HepG2 (cell line): Measurements from ENCODE around the gene HES1. TPM values are rescaled to one million over a fixed set of nuclear protein-coding genes. Genes with fewer than 3 reads are reported as not detected.

ENCODE experiments used
- FOXC1 ChIP-seq: sonication (generic); formaldehyde crosslinking; IDR thresholded peaks from 2 replicates; pipeline ENCODE4 v1.8.0; 2022; ENCODE audit warnings: mild to moderate bottlenecking, missing genetic modification reagents, borderline replicate concordance
- FOXP4 ChIP-seq: sonication (generic); formaldehyde crosslinking; IDR thresholded peaks from 2 replicates; pipeline ENCODE4 v1.4.0; 2020; ENCODE audit warnings: missing genetic modification reagents
- HNF4A ChIP-seq: sonication (generic); formaldehyde crosslinking; IDR thresholded peaks from 2 replicates; pipeline ENCODE4 v1.4.0; 2020; ENCODE audit warnings: missing genetic modification reagents
- MTA1 ChIP-seq: sonication (generic); formaldehyde crosslinking; IDR thresholded peaks from 2 replicates; pipeline ENCODE4 v1.4.0; 2020; ENCODE audit warnings: missing genetic modification reagents, mild to moderate bottlenecking, borderline replicate concordance
- MYC ChIP-seq: sonication (generic); formaldehyde crosslinking; IDR thresholded peaks from 2 replicates; pipeline ENCODE4 v1.9.0; 2021; ENCODE audit warnings: missing genetic modification reagents, borderline replicate concordance
- NR2F6 ChIP-seq, 2 experiments: IDR thresholded peaks; 2 replicates each; pipeline ENCODE4 v1.6.1; 2016; ENCODE audit warnings: antibody characterized with exemption in 1 of 2, mild to moderate bottlenecking in 1 of 2
- POLR2AphosphoS5 ChIP-seq: IDR thresholded peaks from 2 replicates; pipeline ENCODE4 v1.6.1; 2012; ENCODE audit warnings: low read depth, low read length
- SALL2 ChIP-seq: sonication (generic); formaldehyde crosslinking; IDR thresholded peaks from 2 replicates; pipeline ENCODE4 v1.8.1; 2023; ENCODE audit warnings: mild to moderate bottlenecking, missing genetic modification reagents, inconsistent platforms
- SAP130 ChIP-seq: IDR thresholded peaks from 2 replicates; pipeline ENCODE4 v1.6.1; 2016; ENCODE audit warnings: low read depth
- SOX6 ChIP-seq, 2 experiments: fragments of 450-650 bp in 1 of 2; sonication (generic) in 1 of 2; formaldehyde crosslinking in 1 of 2; IDR thresholded peaks; 2 replicates each; pipeline versions ENCODE4 v1.4.0 to v1.6.1; 2017 to 2020; ENCODE audit warnings: antibody characterized with exemption in 1 of 2, mild to moderate bottlenecking in 1 of 2, missing genetic modification reagents in 1 of 2
- SPEN ChIP-seq: sonication (generic); formaldehyde crosslinking; IDR thresholded peaks from 2 replicates; pipeline ENCODE4 v1.5.1; 2020; ENCODE audit warnings: low read depth, mild to moderate bottlenecking, missing genetic modification reagents
- XRCC5 ChIP-seq: fragments of 200-400 bp; formaldehyde crosslinking; optimal IDR thresholded peaks from 2 replicates; pipeline ENCODE3; 2017; ENCODE audit warnings: mild to moderate bottlenecking, low read length
- ZMYM3 ChIP-seq: sonication (generic); formaldehyde crosslinking; IDR thresholded peaks from 2 replicates; pipeline ENCODE4 v1.5.1; 2020; ENCODE audit warnings: mild to moderate bottlenecking, missing genetic modification reagents
- ZNF17 ChIP-seq: sonication (generic); formaldehyde crosslinking; IDR thresholded peaks from 2 replicates; pipeline ENCODE4 v1.5.0; 2020; ENCODE audit warnings: mild to moderate bottlenecking, missing genetic modification reagents
- ZNF430 ChIP-seq: sonication (generic); formaldehyde crosslinking; IDR thresholded peaks from 2 replicates; pipeline ENCODE4 v1.9.0; 2021; ENCODE audit warnings: mild to moderate bottlenecking, missing genetic modification reagents
- ZNF431 ChIP-seq: sonication (generic); formaldehyde crosslinking; IDR thresholded peaks from 2 replicates; pipeline ENCODE4 v1.9.0; 2022; ENCODE audit warnings: missing genetic modification reagents, low read depth, mild to moderate bottlenecking, borderline replicate concordance
- ZNF777 ChIP-seq: sonication (generic); formaldehyde crosslinking; IDR thresholded peaks from 2 replicates; pipeline ENCODE4 v1.4.0; 2020; ENCODE audit warnings: missing genetic modification reagents
- ZSCAN31 ChIP-seq: sonication (generic); formaldehyde crosslinking; IDR thresholded peaks from 2 replicates; pipeline ENCODE4 v1.5.0; 2020; ENCODE audit warnings: low read depth, mild to moderate bottlenecking, missing genetic modification reagents
- polyA plus RNA-seq, 8 experiments: library from polyadenylated mRNA; depleted of rRNA in 3 of 8; stranded (reverse) in 7 of 8; unstranded in 1 of 8; fragments of >200 nt; fragmentation: Illumina TruSeq in 4 of 8; extraction: Trizol in 4 of 8; gene quantifications; 2 replicates each; pipeline versions ENCODE4 v1.2.1 to v1.2.3, GENCODE V29; 2011 to 2016; ENCODE audit warnings: low read depth in 4 of 8, missing spikeins in 1 of 8, mixed read lengths in 1 of 8; ENCODE audit not compliant: insufficient read depth in 1 of 8
- total RNA-seq, 5 experiments: library from RNA; depleted of rRNA; stranded (reverse); fragments of >200 nt; fragmentation: Illumina TruSeq; extraction: Trizol; gene quantifications; 2 replicates each; pipeline ENCODE4 v1.2.3, GENCODE V29; 2016; ENCODE audit warnings: low read depth in 1 of 5
- TF ChIP-seq, protein P1 (sequence below): sonication (generic); formaldehyde crosslinking; IDR thresholded peaks from 2 replicates; pipeline ENCODE4 v1.4.0; 2020; ENCODE audit warnings: low read depth, missing genetic modification reagents
- TF ChIP-seq, protein P2 (sequence below): sonication (generic); formaldehyde crosslinking; IDR thresholded peaks from 2 replicates; pipeline ENCODE4 v1.5.0; 2020; ENCODE audit warnings: mild to moderate bottlenecking, missing genetic modification reagents

HES1 gene
- total and polyA plus RNA-seq, 2 of the 13 experiments (the other 11 are each of a cell fraction or from before 2014, with no cell fraction given), result 15.4 to 19.8 TPM

DNA sequence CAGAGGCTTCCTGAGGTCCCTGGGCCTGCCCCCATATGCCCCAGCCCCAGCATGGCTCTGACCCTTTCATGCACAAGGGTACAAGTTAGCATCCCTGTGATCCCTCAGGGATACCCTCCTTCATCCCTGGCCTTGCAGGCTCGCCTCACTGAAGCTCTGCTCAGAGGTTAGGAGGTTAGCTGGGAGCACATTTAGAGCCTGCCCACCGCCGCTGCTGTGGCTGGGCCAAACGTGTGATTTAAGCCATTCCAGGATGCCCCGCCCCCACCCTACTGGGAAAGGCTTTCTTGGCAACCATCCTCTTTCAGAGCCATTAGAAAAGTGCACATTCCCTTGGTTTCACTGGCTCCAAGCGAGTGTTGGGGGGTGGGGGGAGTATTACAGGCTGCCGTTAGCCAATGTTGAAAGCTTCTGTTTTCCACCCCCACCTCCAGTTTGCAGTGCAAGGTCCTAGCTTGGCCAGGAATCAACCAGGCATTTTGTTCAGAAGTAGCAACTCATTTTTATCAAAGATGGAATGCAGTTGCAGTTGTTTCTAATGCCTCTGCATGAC lies 6.3 kb upstream of the HES1 start (continued):
- TF ChIP-seq FOXP4 (CRISPR knock-in tag) (peak; percentile 56), XRCC5 (peak; percentile 13), SPEN (CRISPR knock-in tag) (peak; percentile 41; the same call in 1 of the 2 replicates), ZSCAN31 (CRISPR knock-in tag) (0 out of 2 replicates have a peak, but pooled peaks have one; percentile 61), NR2F6 (IDR thresholded peaks at IDR 0.05) (no peak), NR2F6 (CRISPR knock-in tag; IDR thresholded peaks at IDR 0.05) (peak; percentile 28; the same call in 1 of the 2 replicates), SOX6 (IDR thresholded peaks at IDR 0.05) (no peak), SOX6 (CRISPR knock-in tag; IDR thresholded peaks at IDR 0.05) (peak; percentile 43; the same call in 1 of the 2 replicates), ZNF430 (0 out of 2 replicates have a peak, but pooled peaks have one; percentile 20), FOXC1 (CRISPR knock-in tag) (peak; percentile 31; the same call in 1 of the 2 replicates), ZNF17 (CRISPR knock-in tag) (no peak), SAP130 (CRISPR knock-in tag) (peak; percentile 47; the same call in 1 of the 2 replicates), ZNF431 (CRISPR knock-in tag) (no peak), ZMYM3 (CRISPR knock-in tag) (peak; percentile 23; the same call in 1 of the 2 replicates), MYC (peak; percentile 20; the same call in 1 of the 2 replicates), HNF4A (peak; percentile 52), ZNF777 (CRISPR knock-in tag) (no peak), SALL2 (CRISPR knock-in tag) (0 out of 2 replicates have a peak, but pooled peaks have one; percentile 59), POLR2AphosphoS5 (peak; percentile 46; the same call in 1 of the 2 replicates), MTA1 (CRISPR knock-in tag) (peak; percentile 55; the same call in 1 of the 2 replicates)
- TF ChIP-seq, protein P1, sequence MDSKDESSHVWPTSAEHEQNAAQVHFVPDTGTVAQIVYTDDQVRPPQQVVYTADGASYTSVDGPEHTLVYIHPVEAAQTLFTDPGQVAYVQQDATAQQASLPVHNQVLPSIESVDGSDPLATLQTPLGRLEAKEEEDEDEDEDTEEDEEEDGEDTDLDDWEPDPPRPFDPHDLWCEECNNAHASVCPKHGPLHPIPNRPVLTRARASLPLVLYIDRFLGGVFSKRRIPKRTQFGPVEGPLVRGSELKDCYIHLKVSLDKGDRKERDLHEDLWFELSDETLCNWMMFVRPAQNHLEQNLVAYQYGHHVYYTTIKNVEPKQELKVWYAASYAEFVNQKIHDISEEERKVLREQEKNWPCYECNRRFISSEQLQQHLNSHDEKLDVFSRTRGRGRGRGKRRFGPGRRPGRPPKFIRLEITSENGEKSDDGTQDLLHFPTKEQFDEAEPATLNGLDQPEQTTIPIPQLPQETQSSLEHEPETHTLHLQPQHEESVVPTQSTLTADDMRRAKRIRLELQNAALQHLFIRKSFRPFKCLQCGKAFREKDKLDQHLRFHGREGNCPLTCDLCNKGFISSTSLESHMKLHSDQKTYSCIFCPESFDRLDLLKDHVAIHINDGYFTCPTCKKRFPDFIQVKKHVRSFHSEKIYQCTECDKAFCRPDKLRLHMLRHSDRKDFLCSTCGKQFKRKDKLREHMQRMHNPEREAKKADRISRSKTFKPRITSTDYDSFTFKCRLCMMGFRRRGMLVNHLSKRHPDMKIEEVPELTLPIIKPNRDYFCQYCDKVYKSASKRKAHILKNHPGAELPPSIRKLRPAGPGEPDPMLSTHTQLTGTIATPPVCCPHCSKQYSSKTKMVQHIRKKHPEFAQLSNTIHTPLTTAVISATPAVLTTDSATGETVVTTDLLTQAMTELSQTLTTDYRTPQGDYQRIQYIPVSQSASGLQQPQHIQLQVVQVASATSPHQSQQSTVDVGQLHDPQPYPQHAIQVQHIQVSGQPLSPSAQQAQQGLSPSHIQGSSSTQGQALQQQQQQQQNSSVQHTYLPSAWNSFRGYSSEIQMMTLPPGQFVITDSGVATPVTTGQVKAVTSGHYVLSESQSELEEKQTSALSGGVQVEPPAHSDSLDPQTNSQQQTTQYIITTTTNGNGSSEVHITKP (CRISPR knock-in tag), result peak; percentile 17; the same call in 1 of the 2 replicates
- TF ChIP-seq, protein P2, sequence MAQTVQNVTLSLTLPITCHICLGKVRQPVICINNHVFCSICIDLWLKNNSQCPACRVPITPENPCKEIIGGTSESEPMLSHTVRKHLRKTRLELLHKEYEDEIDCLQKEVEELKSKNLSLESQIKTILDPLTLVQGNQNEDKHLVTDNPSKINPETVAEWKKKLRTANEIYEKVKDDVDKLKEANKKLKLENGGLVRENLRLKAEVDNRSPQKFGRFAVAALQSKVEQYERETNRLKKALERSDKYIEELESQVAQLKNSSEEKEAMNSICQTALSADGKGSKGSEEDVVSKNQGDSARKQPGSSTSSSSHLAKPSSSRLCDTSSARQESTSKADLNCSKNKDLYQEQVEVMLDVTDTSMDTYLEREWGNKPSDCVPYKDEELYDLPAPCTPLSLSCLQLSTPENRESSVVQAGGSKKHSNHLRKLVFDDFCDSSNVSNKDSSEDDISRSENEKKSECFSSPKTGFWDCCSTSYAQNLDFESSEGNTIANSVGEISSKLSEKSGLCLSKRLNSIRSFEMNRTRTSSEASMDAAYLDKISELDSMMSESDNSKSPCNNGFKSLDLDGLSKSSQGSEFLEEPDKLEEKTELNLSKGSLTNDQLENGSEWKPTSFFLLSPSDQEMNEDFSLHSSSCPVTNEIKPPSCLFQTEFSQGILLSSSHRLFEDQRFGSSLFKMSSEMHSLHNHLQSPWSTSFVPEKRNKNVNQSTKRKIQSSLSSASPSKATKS (CRISPR knock-in tag), result no peak
